Neural cell (in vitro differentiated cells): ENCODE data around the gene DCLK1.

Experiments
- CTCF ChIP-seq: fragments of 450-650 bp; IDR thresholded peaks from 2 replicates; pipeline ENCODE4 v1.5.1; 2014; ENCODE audit warnings: antibody characterized with exemption, mild to moderate bottlenecking, moderate library complexity; ENCODE audit not compliant: poor library complexity, severe bottlenecking
- EZH2 ChIP-seq: fragments of 200-600, 300-800 bp; shearing (Covaris generic), sonication (generic); IDR thresholded peaks from 2 replicates; pipeline ENCODE4 v1.6.1; 2014; ENCODE audit warnings: antibody characterized with exemption, low read length, borderline replicate concordance, mild to moderate bottlenecking; ENCODE audit not compliant: insufficient read depth, poor library complexity, severe bottlenecking
- POLR2AphosphoS5 ChIP-seq: IDR thresholded peaks from 2 replicates; pipeline ENCODE4 v1.6.1; 2012
- TAF1 ChIP-seq: IDR thresholded peaks from 2 replicates; pipeline ENCODE4 v1.6.1; 2012; ENCODE audit warnings: low read depth
- TF ChIP-seq, protein P1 (sequence below): IDR thresholded peaks from 2 replicates; pipeline ENCODE4 v1.6.1; 2012; ENCODE audit warnings: borderline replicate concordance

DNA sequence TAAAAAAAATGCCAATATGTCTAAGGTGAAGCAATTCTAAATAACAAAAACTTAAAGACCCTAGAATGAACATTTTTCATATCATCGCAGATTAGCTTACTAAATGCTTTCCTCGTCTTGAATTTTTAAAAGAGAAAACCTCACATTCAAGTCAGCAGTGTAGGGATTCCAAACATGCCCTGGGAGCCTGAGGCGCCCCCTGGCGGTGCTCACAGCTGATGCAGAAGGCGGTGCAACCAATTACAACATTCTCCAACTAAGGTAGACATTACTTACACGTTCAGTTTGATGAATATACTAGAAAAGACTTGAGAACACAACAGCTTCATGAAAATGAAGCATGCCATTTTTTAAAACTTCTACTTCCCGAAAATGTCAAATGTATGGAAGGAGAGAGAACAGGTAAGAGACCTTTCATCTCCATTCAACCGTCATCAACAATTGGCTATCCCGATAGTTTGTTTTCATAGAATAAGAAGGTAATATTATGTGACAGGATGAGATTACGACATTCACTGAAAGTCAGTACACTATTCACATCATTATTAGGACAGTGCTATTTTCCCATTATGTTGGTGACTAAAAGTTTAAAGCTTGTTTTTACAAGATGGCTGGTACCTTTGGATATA lies 304.4 kb downstream of the DCLK1 start:
- no peak for TF ChIP-seq CTCF
- no peak for TF ChIP-seq EZH2
- no peak for TF ChIP-seq TAF1
- TF ChIP-seq POLR2AphosphoS5, result no peak
- TF ChIP-seq, protein P1, sequence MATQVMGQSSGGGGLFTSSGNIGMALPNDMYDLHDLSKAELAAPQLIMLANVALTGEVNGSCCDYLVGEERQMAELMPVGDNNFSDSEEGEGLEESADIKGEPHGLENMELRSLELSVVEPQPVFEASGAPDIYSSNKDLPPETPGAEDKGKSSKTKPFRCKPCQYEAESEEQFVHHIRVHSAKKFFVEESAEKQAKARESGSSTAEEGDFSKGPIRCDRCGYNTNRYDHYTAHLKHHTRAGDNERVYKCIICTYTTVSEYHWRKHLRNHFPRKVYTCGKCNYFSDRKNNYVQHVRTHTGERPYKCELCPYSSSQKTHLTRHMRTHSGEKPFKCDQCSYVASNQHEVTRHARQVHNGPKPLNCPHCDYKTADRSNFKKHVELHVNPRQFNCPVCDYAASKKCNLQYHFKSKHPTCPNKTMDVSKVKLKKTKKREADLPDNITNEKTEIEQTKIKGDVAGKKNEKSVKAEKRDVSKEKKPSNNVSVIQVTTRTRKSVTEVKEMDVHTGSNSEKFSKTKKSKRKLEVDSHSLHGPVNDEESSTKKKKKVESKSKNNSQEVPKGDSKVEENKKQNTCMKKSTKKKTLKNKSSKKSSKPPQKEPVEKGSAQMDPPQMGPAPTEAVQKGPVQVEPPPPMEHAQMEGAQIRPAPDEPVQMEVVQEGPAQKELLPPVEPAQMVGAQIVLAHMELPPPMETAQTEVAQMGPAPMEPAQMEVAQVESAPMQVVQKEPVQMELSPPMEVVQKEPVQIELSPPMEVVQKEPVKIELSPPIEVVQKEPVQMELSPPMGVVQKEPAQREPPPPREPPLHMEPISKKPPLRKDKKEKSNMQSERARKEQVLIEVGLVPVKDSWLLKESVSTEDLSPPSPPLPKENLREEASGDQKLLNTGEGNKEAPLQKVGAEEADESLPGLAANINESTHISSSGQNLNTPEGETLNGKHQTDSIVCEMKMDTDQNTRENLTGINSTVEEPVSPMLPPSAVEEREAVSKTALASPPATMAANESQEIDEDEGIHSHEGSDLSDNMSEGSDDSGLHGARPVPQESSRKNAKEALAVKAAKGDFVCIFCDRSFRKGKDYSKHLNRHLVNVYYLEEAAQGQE, result no peak
